ENCODE data around the gene TMSB4X.
"Not testable (repeated sequence)": the region's sequence is repeated elsewhere in the genome, so short reads cannot be mapped to it uniquely, and the experiment has no call there.

TMSB4X gene

DNA sequence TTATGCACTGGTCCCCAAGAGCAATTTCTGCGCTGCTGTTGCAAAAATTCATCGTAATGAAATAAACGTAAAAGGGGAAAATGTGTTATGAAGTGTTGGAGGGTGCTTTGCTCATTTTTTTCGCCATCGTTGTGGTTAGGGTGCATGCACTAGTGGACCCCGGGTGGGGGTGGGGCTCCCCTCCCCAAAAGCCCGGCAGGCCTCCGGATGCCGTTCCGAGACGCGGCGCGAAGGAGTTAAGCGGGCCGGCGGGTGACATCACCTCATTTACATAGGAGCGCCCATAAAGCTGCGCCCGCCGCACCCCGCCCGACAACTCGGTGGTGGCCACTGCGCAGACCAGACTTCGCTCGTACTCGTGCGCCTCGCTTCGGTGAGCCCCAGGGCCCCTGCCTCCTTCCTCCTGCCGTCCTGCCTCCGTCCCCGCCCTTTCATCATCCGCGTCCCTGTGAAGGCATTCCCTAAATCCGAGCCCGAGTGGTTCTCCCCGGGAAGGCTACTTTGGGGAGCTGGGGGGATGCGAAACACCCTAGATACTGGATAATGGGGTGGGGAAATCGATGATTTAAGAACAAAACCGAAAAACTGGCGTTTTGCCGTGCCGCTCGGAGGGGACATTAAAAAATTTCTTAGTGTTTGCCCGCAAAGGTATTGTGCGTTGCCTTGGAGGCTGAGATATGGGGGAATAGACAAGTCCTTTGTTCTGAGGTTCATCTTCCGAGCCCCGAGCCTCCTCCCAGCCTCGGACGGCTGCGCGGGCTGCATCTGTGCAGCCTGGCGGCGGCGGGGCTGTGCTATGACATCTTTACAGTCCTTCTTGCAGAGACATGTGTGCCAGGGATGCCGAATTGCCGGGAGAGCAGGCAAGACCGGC is at the start of gene TMSB4X:
Gene TMSB4X, plus strand, starts transcription at position 315 of the 874 bp plus-strand sequence.
- DNase-seq = peak; percentile 78

DNA sequence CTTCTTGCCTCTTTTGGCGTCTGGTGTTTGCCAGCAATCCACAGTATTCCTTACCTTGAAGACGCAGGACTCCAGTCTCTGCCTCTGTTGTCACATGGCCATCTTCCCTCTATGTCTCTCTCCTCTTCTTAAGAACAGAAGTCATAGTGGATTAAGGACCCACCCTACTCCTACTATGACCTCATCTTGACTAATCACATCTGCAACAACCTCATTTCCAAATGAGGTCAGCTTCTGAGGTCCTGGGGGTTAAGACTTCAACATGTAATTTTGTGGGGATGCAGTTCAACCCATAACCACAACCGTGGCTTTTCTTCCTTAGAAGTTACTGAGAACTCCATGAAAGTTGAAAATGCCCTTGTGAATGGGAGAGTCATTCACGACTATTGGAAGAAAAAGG is 45.2 kb upstream of the TMSB4X start:
- no peak for DNase-seq

DNA sequence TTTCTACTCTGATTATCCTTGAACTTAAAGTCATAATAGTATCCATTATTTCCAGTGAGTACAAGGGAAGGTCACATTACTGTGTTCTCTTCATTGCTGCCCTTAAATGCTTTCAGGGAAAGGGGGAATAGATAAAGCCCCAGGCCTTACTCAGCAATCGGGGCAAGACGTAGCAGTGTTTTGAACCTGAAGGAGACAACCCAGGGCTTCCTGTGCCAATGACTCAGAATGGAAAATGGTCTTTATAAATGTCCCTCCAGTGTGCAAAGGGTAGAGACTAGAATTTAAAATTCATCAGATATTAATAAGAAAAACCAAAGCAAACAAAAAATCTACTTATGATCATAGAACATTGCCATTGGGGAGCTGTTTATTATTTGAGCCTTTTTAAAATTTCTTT is 44.8 kb upstream of the TMSB4X start:
- DNase-seq = no peak

DNA sequence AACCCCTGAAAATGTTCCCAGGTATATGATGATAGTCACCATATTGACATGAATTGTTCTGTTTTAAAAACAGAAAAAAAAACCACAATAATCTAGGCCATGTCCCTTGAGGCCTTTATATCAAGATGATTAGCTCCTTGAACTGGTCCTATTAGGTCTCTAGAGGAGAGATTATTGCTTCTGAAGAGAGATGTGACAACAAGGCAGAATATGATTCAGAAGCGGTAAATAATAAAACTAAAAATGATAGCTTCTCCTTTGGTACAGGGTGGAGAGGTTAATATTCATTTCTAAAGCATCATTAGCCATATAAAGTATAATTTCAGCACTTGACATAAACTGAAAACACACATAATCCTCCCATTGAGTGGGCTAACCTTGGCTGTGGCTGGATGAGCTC is 42.7 kb upstream of the TMSB4X start:
- DNase-seq = no peak

DNA sequence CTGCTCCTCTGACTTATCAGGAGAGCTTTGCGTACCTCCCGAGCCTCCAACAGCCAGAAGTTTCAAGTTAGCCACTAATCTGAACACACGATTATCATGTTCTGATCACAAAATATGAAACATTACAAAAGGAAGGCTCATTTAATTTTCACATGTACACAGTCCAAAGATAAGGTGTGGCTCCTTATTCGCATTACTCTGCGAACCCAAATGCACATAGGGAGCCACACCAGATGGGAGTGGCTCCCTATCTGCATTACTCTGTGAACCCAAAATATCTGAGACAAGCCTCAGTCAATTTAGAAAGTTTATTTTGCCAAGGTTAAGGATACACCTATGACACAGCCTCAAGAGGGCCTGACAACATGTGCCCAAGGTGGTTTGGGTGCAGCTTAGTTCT is 40.1 kb upstream of the TMSB4X start:
- DNase-seq = no peak

DNA sequence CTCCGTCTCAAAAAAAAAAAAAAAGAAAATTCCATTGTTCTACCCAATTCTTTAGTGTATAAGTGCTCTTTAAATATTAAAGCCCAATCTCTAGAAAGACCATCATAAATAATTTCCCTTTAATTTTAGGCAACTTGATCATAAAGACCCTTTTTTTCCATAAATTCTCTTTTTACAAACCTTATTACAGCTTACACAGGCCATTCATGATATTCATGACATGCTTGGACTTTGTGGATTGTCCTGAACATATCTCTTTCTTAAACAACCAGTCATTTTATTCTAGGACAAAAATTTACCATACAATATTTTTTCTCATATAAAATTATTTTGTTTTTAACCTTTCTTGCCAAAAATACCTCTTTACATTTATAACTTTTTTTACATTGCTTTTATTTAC is 38.0 kb upstream of the TMSB4X start:
- no peak for DNase-seq

DNA sequence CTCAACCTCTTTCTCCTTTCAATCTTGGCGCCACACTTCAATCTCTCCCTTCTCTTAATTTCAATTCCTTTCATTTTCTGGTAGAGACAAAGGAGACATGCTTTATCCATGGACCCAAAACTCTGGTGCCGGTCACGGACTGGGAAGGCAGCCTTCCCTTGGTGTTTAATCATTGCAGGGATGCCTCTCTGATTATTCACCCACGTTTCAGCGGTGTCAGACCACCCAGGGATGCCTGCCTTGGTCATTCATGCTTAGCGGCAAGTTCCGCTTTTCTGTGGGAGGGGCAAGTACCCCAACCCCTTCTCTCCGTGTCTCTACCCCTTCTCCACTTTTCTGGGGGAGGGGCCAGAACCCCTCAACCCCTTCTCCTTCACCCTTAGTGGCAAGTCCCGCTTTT is 34.4 kb upstream of the TMSB4X start:
- not testable (repeated sequence) for DNase-seq

DNA sequence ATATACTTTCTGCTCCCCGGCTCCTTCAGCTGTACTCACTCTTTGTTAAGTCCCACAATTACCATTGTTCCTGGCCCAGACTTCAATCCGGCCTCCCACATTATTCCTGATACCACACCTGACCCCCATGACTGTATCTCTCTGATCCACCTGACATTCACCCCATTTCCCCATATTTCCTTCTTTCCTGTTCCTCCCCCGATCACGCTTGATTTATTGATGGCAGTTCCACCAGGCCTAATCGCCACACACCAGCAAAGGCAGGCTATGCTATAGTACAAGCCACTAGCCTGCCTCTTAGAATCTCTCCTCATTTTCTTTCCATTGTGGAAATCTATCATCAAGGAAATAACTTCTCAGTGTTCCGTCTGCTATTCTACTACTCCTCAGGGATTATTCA is 31.3 kb upstream of the TMSB4X start:
- not testable (repeated sequence) for DNase-seq

DNA sequence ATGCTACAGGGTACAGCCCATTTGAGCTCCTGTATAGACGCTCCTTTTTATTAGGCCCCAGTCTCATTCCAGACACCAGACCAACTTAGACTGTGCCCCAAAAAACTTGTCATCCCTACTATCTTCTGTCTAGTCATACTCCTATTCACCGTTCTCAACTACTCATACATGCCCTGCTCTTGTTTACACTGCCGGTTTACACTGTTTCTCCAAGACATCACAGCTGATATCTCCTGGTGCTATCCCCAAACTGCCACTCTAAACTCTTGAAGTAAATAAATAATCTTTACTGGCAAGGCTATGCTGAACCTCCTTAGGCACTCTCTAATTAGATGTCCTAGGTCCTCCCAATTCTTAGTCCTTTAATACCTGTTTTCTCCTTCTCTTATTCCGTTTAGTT is 30.5 kb upstream of the TMSB4X start:
- DNase-seq = not testable (repeated sequence)

DNA sequence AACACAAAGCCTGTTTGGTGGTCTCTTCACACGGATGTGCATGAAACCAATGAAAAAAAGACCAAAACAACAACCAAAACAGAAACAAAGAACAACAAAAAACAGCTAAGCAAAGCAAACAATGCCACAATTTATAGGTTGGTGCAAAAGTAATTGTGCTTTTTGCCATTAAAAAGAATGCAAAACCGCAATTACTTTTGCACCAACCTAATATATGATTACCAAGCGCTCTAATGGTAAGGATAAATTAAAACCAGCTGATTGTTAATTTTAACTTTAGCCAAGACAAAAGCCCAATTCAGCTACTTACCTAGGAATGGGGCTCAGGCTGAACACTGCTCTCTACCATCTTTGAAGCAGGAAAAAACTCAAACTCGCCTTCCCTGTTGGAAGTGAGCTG is 29.4 kb upstream of the TMSB4X start:
- DNase-seq = no peak

DNA sequence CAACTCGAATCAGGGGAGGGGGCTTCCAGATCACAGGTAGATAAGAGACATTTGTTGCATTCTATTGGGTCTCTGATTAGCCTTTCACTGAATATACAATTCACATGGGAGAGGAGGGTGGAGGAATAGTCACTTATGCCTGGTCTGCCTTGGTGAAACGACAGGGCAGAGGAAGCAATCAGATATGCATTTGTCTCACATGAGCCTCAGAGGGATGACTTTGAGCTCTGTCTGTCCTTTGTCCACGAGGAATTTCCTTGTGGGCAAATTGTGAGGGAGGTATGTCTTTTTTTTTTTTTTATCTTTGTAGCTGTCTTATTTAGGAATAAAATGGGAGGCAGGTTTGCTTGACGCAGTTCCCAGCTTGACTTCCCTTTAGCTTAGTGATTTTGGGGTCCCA is 28.5 kb upstream of the TMSB4X start:
- DNase-seq = no peak

DNA sequence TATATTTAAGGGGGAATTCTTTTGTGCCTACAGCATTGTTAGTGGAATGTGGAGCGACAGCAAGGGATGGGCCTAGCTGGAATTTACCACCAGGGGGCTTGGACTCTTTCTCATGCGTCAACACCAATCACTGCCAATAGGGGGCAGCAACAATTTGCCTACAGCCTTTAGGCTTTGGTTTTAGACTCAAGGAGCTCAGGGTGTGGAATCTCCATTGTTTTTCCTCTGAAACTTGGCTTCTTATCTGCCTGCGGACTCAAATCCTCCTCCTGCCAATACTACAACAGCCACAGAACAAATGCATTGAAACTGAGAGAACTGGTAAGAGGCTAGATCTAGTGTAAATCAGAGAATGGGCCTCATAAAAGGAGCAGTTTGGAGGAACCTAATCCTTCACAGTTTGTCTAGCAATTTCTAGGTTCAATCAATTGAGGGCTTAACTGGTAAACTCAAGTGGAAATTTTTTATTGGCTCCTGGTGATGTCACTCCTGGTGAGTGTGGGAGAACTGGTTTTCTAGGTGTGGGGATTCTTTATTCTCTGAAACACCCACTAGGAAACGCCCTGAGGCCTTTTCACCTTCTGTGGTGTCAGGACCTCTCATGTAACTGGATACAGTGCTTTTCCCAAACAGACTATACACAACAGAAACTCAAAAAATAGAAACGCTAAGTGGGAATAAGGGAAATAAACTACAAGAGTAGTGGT is 27.9 kb upstream of the TMSB4X start:
- peak; percentile 15 for DNase-seq

DNA sequence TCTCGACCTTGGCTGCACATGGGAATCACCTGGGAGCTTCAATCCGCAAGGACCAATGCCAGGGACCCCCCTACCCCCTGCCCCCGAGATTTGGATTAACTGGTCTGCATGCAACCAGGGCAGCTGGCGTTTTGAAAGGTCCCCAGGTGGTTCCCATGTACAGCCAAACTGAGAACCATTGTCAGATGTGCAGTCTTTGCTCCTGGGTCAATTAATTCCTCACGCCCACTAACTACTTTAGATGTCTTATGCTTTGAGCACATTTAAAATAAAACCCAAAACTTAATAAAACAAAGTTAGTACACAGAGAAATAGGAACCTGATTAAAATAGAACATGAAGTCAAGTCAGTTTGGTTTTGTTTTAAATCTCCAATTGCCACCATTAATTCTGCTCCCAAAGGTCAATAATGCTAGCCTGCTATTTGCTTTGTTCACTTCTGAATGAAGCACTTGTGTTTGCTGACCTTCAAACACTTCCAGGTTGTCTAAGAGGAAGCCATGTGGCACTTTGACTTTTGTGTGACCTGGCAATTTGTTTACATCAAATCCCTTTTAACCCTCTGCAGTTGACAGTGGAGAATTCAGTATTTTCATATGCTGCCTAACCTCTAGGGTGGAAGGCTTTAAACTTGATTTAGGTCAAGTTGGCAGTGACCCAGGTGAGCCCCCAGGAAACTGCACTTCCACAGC is 27.2 kb upstream of the TMSB4X start:
- DNase-seq = no peak

DNA sequence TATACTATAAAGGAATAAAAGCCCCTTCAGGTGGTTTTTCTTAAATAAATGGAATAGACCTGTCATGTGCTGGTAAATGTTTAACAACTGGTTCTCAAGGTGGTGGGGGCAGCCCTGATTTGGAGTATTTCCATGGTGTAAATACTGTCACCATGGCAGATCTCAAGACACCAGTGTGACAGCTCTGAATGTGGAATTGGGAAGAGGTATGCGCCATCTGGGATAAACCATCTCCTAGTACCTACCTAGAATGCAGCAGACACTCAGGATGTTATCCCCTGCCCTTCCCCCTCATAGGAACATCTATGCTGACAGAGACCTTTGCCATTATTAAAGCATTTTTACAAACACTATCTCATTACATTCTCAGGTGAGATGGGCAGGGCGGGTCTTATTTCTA is 26.4 kb upstream of the TMSB4X start:
- DNase-seq = no peak

DNA sequence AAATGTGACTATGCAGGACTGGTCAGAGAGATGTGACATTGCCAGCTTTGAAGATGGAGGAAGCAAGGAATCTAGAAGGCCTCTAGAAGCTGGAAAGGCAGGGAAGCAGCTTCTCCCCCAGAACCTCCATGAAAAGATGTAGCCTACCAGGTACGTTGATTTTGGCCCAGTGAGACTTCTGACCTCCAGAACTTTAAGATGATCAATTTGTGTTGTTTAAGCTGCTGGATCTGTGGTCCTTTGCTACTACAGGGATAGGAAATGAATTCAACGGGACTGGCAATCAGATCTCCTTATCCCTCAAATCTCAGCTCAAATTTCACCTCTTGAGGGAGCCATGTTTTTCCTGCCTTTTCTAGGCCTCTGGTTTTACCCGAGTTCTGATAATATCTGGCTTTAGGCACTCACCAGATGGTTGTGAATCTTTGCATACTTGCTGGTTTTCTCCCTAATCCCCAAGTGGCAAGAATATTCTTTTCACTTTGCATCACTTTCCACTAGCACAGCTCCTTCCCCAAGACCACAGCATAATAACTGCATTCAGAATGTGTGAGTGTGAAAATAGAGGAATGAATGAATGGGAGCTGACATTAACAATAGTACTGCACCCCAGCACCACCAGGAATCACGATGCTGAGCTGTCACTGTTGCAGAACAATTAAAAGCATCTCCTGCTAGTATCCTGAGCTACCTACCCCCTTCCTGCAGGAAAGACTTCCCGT is 25.5 kb upstream of the TMSB4X start:
- DNase-seq = no peak

DNA sequence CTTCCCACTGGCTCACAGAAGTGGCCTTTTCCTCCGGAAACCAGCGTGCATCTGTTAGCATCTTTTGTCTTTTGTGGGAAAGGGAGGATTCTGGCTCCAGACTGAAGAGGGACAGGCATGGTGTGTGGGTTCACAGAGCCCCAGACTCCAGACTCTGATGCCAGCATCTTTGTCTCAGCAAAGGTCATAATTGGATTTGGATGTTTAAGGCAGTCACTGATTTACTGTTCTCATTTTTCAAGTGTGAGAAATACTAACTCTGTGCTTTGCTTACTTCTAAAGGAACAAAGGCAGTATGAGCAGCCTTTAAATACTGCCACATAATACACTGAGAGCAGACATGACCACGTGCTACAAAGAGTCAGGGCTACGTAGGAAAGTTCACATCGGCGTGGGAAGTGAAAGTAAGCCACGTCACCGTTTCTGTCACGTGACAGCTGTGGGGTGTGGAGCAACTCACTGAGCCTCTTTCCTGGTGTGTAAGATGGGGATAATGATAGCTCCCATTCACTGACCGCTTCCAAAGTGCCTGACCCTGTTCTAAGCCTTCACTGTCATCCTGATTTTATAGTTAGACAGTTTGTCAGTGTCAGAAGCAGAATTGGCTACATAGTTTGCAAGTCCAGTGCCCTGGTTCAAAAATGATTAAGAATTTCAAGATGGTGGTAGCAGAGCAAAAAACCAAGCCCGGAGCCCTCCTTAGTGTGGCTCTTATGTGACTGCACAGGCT is 24.8 kb upstream of the TMSB4X start:
- DNase-seq = no peak

DNA sequence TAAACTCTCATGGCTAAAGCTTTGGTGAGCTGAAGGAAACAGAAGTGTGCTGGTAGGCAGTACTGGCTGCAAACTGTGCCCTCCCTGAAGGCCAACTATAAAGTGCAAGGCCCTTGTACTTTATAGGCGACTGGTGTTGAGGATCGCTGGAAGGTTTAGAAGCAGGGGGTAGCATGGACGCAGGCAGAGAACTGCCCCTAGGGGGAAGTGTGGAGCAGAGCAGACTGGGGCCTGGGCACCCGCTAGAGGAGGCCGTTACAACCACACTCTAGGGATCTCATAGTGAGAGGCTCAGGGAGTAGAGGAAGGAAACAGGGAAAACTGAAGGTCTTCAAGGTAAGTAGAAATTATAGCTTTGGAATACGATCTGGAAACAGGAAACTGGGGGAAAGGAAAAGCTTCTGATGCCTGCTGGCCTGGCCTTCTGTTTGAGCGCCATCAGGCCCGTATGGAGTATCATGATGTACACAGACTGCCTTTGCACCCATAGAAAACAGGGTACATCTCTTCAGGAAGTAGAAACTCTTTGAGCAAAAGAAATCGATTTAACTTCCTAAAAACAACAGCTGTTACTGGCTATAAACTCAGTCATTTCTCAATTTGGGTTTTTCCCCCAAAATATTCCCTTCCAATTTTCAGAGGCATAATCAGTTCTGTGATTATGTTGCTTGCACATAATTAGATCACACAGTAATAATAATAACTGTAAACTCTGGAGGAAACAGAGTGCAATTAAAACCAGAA is 23.9 kb upstream of the TMSB4X start:
- no peak for DNase-seq

DNA sequence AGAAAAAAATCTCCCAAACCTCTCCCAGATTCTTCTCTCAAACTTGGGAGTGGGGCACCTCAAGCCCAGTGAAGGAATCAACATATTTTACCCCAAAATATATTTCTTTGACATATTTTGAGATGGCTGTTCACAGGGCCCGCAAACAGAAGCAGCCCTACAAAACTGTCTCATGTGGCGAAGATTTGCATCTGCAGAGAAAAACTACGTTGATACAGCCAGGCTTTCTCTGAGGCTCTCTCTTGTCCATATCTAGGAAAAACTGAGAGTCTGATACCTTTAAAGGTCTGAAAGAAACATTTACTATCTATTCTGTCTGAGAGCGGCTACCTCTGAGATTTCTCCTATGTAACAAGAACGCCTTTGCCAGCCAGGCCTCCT is 23.3 kb upstream of the TMSB4X start:
- no peak for DNase-seq

DNA sequence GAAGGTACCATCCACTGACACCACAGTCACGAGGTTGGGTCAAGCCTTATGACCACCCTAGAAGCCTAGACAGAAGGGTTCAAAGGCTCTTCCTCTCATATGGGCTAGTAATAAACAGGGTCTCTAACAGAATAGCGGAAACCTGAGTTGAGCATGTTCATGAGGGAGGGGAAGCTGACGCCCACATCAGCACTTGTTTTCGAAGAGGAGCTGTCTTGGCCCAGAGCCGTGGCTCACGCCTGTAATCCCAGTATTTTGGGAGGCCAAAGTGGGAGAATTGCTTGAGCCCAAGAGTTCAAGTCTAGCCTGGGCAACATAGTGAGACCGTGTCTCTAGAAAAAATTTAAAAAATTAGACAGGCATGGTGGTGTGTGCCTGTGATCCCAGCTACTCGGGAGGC is 21.5 kb upstream of the TMSB4X start:
- DNase-seq = no peak

DNA sequence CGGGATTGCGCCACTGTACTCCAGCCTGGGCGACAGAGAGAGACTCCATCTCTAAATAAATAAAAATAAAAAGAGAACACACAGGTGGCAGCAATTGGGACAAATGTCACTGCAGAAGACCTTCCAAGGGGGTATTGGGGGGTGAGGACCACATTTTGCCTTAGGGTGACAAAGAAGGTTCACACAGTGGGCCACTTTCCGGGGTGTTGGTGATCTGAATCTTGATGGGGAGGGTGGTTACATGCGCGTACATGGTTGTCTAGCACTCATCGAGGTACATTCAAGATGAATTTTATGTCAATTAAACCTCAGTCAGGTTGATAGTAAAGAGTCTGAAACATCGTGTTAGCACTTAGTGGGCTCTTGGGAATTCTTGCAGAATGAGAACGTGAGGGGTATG is 20.5 kb upstream of the TMSB4X start:
- DNase-seq = no peak

DNA sequence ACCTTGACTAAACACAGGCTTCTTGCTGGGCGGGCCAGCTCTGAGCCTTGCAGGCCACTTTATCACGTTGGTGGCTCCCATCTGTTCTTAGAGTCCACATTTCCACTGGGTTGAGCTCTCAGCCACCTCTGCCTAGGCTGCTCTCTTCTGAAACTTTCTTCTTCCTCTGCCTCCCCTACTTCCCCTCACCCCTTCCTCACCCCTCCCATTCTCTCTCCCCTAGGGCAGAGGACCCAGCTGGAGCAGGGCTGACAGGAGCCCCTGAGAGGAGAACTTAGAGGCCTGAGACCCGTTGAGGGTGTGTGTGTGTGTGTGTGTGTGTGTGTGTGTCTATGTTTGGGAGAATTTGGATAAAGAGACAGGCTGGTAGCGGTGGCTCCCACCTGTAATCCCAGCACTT is 19.9 kb upstream of the TMSB4X start:
- DNase-seq = no peak
